DMS 273 (cell line): ENCODE results near the gene INO80E.

Experiments
- DNase-seq: peaks from one replicate; lab custom pipeline; 2025; ENCODE audit not compliant: unreplicated experiment; lab: John Stamatoyannopoulos, UW

Gene INO80E

GRCh38 chr16:29975811-29976511 is 20.1 kb upstream of the INO80E start:
- DNase-seq: no peak

- DNase-seq: no peak
Measured at GRCh38 chr16:29977063-29977825, 18.8 kb upstream of the INO80E start.

- DNase-seq: no peak
Measured at GRCh38 chr16:29978081-29978480, 18.0 kb upstream of the INO80E start.

GRCh38 chr16:29978564-29979270 is 17.3 kb upstream of the INO80E start:
- DNase-seq: no peak

GRCh38 chr16:29982560-29983419 is 13.3 kb upstream of the INO80E start:
- DNase-seq: no peak

- no peak for DNase-seq
Measured at GRCh38 chr16:29983420-29984136, 12.5 kb upstream of the INO80E start.

- DNase-seq: no peak
Measured at GRCh38 chr16:29984137-29984763, 11.8 kb upstream of the INO80E start.

- DNase-seq: no peak
Measured at GRCh38 chr16:29984764-29985147, 11.3 kb upstream of the INO80E start.

- DNase-seq: no peak
Measured at GRCh38 chr16:29985271-29985811, 10.7 kb upstream of the INO80E start.

GRCh38 chr16:29986231-29986630 is 9.8 kb upstream of the INO80E start:
- DNase-seq: no peak

- DNase-seq: no peak
Measured at GRCh38 chr16:29986931-29987330, 9.1 kb upstream of the INO80E start.

GRCh38 chr16:29987371-29988085 is 8.5 kb upstream of the INO80E start:
- no peak for DNase-seq

- no peak for DNase-seq
Measured at GRCh38 chr16:29988346-29989075, 7.5 kb upstream of the INO80E start.

- no peak for DNase-seq
Measured at GRCh38 chr16:29989111-29989858, 6.8 kb upstream of the INO80E start.

GRCh38 chr16:29990034-29990433 is 6.0 kb upstream of the INO80E start:
- no peak for DNase-seq

- no peak for DNase-seq
Measured at GRCh38 chr16:29990883-29991570, 5.0 kb upstream of the INO80E start.

GRCh38 chr16:29991571-29991904 is 4.5 kb upstream of the INO80E start:
- DNase-seq: no peak
